HG03103 (cell line): Measurements from ENCODE around the gene ZFP90.
A peak's percentile ranks its signal among the peaks of the same experiment; 100 is the strongest.
"Not testable (repeated sequence)": the region's sequence is repeated elsewhere in the genome, so short reads cannot be mapped to it uniquely, and the experiment has no call there.

Experiments
- ATAC-seq: cut with Tn5 transposase; IDR thresholded peaks from one replicate; pipeline ENCODE4 v1.9.1; 2021; ENCODE audit warnings: low read depth; ENCODE audit not compliant: unreplicated experiment

Gene ZFP90

DNA sequence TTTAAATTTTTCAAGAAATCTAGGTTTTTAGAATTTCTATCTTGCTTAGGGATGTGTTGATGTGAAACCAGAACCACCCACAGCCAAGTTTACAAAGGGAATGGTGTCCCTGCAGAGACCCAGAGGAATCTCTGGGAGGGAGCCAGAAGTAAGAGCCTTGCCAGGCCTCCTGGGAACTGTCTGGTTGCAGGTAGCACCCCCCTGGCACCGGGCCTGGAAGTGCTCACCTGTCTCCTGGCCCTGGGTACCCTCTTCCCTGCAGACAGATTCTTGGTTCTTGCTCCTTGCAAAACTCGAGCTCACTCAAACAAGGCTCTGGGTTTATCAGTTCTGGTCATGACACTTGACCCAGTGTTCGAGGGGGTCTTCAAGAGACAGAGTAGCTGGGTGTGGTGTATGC, 24.6 kb upstream of the ZFP90 start:
- ATAC-seq: no peak

DNA sequence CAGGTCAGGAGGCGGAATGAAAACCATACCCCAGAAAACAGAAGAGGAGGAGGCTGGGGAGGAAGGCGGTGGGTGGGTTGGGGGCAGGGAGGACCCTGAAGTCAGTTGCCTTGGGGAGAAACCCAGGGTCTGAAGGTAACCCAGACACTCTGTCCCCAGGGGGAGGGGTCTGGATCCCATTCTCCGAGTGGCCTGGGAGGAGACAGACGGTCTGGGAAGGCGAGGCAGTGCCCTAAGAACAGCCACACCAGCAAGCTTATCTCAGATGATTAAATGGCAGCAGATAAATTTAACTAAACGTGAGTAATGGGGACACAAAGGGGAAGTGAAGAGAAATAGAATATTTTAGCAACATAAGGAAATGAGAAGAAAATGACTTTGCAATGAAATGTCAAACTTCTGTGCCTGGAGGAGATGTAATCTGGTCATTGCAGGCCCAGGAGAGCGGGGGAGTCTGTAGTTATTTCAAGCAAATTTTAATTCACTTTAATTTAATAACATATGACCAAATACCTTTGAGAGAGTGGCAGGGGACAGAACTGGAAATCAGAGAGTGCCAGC, 21.4 kb upstream of the ZFP90 start:
- ATAC-seq: no peak

DNA sequence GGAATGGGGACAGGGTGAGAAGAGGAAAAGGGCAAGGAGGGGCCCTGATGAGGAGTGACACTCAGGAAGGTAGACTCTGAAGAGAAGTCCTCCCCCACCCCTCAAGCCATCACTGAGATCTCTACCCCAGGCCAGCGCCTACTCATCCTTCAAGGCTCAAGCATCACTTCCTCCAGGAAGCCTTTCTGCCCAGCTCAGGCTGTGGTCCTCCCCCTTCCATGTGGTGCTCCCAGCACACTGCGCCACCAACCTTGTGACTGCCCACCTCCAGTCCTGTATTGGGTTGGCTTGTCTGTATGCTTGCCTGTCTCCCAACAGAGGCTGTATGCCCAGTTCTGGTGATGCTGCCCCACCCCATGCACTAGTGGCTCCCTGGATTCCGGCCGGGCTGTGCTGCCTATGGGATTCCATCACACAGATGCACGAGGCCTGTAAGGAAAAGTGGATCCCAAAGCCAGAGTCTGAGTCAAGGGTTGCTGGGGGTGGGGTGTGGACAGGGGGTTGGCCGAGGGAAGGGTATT, 19.8 kb upstream of the ZFP90 start:
- no peak for ATAC-seq

DNA sequence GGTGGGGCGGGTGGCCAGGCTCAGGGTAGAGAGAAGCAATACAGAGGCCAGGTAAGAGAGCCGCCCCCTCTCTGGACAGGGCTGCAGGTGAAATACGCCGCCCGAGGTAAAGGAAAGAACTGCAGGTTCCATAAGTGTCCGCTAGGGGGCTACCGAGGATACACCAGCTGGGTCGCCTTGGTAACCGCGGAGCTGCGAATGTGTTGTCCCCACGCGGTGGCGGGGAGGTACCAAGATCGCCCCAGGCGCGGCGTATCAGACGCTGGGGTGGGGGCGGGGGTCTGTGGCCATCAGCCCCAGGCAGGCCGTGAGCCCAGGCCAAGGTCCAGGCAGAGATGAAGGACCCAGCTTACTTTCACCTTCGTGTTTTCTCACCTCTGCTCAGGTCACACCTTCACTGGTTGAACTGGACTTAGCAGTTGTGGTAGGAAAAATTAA, 18.4 kb upstream of the ZFP90 start:
- ATAC-seq: no peak

DNA sequence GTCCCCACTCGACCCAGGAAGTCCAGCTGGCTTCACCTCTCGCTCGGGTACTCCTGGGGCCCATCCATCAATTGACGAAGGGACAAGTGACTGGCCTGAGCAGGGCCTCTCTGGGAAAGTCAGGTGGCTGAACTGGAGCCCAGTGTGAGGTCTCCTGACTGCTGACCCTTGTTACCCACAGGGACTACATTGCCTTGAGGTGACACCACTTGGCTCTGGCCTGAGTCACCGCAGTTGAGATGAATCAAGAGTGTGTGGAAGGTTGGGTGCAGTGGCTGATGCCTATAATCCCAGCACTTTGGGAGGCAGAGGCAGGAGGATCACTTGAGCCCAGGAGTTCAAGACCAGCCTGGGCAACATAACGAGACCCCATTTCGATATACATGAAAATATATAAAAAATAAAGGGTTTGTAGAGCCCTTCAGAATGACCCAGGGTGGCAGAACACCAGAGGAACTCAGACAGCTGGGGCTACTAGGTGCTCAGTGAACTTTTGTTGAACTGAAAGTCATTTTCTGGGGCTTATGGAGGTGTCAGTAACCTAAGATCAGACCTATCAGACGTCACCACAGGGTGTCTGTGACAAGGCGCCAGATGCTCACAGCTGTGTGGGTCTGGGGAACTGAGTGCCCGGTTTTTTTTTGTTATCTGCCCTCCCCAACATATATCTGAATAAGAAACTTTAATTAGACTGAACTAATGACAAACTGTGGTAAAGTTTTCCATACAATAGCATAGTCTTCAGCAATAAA, 14.8 kb upstream of the ZFP90 start:
- no peak for ATAC-seq

DNA sequence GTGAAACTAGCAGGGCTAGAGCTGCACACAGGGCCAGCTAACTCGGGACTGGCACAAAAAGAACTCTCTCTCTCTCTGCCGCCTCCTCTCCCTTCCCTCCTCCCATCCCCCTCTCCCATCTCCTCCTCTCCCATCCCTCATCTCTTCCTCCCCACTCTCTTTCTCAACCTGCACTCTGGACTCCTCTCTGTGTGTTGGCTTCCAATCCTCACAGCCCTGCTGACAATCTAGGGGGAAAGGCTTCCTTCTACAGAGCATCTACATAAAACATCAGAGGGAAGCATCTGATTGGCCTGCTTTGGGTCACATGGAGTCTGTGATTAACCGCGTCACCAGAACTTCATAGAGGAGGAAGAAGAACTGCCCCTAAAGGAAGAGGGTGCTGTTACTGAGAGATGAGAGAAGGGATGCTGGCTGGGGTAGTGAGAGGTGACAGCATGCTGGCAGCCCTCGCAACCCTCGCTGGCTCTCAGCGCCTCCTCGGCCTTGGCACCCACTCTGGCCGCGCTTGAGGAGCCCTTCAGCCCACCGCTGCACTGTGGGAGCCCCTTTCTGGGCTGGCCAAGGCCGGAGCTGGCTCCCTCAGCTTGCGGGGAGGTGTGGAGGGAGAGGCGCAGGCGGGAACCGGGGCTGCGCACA, 12.8 kb upstream of the ZFP90 start:
- no peak for ATAC-seq

DNA sequence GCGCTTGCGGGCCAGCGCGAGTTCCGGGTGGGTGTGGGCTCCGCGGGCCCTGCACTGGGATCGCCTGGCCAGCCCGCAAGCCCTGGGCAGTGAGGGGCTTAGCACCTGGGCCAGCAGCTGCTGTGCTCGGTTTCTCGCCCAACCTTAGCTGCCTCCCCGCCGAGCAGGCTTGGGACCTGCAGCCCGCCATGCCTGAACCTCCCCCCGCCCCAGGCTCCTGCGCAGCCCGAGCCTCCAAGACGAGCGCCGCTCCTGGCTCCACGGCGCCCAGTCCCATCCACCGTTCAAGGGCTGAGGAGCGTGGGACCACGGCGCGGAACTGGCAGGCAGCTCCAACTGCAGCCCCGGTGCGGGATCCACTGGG, 12.3 kb upstream of the ZFP90 start:
- ATAC-seq: no peak

DNA sequence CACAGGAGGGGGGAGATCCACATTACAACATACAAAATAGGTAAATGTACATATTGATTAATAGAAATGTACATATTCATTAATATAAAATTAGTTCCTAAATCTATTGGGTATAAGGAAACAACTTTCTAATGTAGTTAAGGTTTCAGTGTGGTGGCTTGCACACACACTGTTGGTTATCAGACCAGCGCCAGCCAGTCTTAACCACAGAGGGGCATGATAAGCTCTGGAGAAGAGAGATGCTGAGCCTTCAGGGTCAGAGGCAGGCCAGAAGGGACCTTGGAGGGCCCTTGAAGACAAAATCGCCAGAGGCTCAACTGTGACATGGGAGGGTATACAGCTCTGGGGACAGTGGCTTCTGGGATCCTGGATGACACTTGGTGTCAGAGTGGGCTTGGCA, 10.9 kb upstream of the ZFP90 start:
- ATAC-seq: no peak

DNA sequence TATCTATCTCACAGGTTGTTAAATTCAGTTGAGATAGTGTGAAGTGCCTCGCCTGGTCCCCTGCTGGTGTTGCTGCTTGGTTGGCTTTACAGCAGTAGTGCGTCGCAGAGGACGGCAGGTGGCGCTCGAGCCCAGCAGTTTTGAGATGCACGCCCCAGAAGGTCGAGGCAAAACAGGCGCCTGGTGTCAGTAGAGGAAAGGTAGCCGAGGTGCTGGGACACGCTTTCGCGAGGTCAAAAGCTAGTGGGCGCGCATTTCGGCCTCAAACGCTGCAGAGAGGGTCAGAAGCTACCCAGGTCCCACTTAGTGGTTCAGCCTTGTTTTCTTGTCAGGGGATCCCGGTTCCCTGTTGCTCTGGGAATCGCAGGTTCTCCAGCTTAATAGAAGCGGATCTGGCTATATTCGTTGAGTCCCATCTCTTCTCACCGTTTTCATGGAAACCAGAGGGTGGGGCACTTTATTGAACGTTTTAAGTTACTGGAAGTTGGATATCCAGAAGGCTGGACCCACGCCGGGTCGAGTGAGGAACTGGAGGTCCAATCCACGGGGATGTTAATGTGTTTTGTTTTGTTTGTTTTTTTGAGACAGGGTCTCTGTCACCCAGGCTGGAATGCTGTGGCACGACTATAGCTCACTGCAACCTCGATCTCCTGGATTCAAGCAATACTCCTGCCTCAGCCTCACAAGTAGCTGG, 10.3 kb upstream of the ZFP90 start:
- peak; percentile 55 for ATAC-seq

DNA sequence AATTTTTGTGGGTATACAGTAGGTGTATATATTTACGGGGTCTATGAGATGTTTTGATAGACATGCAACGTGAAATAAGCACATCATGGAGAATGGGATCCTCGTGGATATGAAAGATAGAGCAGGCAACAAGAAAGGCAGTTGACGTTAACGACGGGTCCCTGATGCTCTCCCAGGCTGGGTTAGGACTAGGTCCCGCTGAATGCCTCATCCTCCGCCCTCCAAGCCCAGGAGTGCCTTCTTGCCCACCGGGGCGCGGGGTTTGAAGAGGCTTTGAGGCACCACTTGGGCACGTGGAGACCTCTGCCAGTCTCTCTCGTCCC, 9.5 kb upstream of the ZFP90 start:
- ATAC-seq: peak; percentile 13

DNA sequence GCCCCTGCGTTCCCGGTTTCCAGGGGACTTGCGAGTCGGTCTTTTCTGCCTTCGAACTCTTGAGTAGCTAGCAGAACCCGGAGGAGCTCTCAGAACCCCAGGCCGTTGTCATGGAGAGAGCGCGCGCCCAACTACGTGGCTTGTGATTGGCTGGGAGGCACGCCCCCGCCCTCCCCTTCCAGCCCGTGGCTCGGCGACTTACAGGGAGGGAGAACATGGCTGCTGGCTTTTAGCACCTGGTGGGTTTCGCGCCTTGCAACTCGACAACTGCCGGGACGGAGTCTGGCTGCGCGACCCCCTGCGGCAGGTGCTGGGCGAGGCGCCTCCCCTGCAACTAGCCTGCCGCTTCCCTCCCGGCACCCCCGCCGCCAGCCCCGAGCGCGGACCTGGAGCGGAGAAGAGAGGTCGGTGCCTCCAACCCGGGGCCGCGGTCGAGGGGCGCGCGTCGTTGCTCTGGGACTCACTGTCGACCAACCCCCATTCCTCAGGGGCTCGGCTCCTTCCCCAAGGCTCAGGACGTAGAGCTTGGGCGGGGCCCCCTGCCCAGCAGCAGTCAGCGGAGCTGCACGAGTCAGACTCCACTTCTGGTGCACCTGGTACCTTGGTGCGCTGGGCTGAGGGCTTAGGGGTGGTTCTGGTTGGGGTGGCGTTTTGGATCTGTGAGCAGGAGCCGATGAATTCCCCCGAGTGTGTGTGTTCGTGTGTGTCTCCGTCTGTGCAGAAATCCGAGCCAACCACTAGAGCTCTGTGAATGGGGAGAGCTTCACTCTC, 9.0 kb upstream of the ZFP90 start:
- peak; percentile 88 for ATAC-seq

DNA sequence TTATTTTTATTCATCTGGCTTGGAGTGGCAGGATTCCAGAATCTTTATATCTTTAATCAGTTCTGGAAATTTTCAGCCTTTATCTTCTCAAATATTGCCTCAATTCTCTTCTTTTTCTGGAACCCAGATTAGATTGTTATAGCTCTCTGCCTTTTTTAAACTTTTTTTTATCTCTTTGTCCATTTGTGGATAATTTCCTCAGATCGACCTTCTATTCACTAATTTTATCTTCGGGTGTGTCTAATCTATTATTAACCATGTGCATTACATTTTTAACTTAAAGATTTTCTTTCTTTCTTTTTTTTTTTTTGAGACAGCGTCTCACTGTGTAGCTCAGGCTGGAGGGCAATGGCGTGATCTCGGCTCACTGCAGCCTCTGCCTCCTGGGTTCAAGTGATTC, 5.2 kb upstream of the ZFP90 start:
- ATAC-seq: no peak

DNA sequence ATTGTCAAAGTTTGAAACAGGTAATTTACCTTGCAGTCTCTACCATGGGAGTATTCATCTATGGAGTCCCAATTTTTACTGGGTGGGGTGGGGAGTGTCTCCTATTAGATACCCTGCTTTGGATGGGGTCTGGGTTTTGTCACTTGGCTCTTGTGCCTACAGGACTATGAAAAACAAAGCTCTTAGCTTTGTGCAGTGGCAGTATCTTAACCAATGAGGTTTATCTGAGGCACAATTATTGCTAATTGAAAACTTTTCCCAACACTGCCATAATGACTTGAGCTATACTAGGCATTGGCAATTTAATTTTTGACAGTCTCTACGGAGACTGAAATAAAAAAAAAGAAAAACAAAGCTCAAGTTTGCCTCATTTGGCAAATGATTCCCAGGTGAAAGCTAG, 3.8 kb upstream of the ZFP90 start:
- no peak for ATAC-seq

DNA sequence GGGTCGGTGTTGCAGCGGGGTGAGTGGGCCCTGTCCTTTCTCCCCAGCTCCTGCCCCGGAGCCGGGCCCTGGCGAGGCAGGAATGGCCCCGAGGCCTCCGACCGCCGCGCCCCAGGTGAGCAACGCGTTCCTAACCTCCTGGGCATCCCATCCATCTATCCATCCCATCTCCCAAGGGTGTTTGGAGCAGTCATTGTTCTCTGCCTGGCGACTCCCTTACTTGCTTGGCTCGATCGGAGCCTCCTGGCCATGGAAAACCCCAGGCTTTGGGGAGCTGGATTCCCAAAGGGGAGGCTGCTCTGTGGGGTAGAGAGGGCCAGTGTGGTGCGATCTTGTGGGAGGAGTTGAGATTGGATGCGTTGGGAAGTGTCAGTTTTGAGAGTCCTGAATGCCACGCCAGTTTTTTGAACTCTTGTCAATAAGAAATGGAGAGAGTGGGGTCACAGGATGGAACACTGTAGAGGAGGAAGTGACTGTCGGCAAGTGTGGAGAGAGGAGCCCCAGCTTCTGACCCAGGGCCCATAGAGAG, 684 bp downstream of the ZFP90 start:
- ATAC-seq: peak; percentile 8

DNA sequence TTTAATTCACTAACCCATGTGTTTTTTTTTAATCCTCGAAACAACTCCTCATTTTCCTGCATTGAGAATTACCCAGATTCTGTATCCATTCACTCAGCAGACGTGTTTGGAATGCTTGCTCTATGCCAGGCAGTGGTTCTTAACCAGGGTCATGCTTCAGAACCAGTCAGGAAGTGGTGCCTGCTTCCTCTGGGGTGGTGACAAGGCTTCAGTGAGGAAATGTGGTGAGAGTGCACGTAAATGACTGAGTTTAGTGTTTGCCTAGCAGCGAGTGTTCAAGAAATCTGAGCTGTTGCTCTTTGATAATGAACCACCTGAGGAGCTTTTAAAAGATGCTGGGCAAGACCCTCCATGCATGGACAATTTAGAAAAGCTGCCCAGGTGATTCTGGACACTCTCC, 9.9 kb downstream of the ZFP90 start:
- ATAC-seq: no peak

DNA sequence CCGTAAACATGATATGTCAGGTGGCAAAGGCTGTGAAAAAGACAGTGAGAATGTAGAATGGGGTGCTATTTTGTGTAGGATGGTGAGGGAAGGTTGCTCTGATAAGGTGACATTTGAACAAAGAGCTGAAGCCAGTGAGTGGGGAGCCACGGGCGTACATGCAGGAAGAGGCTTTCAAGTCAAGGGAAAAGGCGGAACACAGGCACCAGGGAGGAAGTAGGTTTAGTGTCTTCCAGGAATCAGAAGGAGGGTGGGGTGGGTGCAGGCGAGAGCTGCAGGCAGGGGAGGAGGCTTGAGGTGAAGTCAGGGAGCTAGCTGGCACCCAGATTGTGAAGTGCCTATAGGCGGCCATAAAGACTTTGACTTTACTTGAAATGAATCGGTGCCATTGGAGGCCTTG, 14.1 kb downstream of the ZFP90 start:
- no peak for ATAC-seq

DNA sequence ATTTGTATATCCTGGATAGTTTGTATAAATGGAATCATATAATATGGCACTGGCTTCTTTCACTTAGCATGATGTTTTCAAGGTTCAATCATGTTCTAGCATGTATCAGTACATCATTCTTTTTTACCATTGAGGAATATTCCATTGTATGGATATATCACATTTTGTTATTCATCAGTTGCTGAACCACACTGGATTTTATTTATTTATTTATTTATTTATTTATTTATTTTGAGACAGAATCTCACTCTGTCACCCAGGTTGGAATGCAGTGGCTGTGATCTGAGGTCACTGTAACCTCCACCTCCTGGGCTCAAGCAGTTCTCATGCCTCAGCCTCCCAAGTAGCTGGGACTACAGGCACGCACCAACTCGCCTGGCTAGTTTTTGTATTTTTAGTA, 21.2 kb downstream of the ZFP90 start:
- not testable (repeated sequence) for ATAC-seq

DNA sequence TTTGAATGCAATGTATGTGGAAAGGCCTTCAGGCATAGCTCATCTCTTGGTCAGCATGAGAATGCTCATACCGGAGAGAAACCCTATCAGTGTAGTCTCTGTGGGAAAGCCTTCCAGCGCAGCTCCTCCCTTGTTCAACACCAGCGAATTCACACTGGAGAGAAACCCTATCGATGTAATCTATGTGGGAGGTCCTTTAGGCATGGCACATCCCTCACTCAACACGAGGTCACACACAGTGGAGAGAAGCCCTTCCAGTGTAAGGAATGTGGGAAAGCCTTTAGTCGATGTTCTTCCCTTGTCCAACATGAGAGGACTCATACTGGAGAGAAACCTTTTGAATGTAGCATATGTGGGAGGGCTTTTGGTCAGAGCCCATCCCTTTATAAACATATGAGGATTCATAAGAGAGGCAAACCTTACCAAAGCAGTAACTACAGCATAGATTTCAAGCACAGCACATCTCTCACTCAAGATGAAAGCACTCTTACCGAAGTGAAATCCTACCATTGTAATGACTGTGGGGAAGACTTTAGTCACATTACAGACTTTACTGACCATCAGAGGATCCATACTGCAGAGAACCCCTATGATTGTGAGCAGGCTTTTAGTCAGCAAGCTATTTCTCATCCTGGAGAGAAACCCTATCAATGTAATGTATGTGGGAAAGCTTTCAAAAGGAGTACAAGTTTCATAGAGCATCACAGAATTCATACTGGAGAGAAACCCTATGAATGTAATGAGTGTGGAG, 24.7 kb downstream of the ZFP90 start:
- ATAC-seq: no peak

DNA sequence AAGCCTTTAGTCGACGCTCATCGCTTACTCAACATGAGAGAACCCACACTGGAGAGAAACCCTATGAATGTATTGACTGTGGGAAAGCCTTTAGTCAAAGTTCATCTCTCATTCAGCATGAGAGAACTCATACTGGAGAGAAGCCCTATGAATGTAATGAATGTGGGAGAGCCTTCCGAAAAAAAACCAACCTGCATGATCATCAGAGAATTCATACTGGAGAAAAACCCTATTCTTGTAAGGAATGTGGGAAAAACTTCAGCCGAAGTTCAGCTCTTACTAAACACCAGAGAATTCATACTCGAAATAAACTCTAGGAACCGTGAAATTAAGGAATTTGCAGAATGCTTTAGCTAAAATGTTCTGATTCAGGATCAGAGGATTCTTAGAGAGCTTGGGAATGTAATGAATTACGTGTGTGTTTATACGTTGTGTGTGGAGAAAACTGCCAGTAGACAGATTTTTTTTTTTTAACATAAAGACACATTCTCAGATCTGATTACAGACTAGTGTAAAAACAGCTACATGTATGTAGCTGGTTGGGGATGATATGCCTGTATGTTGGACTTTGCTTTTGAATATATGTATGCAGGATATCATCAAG, 25.4 kb downstream of the ZFP90 start:
- ATAC-seq: no peak
